Measurements from ENCODE around the gene FGD2. TPM values are rescaled to one million over a fixed set of nuclear protein-coding genes. Genes with fewer than 3 reads are reported as not detected.

Gene FGD2
- total and polyA plus RNA-seq, 2 of the 8 experiments (the other 6 are each of a cell fraction or from before 2014, with no cell fraction given), result 0.12 to 0.32 TPM

DNA sequence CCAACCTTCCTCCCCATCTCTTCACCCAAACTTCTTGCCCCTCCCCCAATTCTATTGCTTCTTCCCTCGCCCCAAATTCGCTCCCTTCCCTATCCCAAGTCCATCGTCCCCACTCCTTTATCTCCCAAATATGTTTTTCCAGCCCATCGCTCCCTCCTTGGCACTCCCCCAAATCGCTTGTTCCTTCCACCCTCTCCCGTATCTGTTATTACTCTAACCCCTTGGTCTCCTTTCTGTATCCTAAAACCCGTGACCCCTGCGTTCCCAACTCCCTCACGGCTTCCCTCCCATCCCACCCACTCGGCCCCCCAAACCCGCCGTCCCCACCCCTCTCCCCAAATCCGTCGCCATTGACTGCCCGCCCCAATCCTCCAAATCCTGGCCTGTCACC lies 20.0 kb upstream of the FGD2 start (continued):
- TF ChIP-seq, protein P1, sequence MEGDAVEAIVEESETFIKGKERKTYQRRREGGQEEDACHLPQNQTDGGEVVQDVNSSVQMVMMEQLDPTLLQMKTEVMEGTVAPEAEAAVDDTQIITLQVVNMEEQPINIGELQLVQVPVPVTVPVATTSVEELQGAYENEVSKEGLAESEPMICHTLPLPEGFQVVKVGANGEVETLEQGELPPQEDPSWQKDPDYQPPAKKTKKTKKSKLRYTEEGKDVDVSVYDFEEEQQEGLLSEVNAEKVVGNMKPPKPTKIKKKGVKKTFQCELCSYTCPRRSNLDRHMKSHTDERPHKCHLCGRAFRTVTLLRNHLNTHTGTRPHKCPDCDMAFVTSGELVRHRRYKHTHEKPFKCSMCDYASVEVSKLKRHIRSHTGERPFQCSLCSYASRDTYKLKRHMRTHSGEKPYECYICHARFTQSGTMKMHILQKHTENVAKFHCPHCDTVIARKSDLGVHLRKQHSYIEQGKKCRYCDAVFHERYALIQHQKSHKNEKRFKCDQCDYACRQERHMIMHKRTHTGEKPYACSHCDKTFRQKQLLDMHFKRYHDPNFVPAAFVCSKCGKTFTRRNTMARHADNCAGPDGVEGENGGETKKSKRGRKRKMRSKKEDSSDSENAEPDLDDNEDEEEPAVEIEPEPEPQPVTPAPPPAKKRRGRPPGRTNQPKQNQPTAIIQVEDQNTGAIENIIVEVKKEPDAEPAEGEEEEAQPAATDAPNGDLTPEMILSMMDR (IDR thresholded peaks at IDR 0.05; ENCODE audit: control extremely low read depth in 1 of 3, insufficient read depth in 1 of 3, low read depth in 1 of 3, low read length in 3 of 3), result no peak
- TF ChIP-seq CHD2 (IDR thresholded peaks at IDR 0.05; ENCODE audit: low read length), result no peak
- no peak for TF ChIP-seq TCF12 (IDR thresholded peaks at IDR 0.05; ENCODE audit: low read depth, low read length)
- TF ChIP-seq SAP30 (IDR thresholded peaks at IDR 0.05; ENCODE audit: insufficient read depth, insufficient replicate concordance, low read length), result no peak
- no peak for TF ChIP-seq CBX8 (IDR thresholded peaks at IDR 0.05; ENCODE audit: borderline replicate concordance, low read depth, low read length)
- no peak for TF ChIP-seq JUND (IDR thresholded peaks at IDR 0.05; ENCODE audit: low read length)
- no peak for TF ChIP-seq EZH2 (IDR thresholded peaks at IDR 0.05; ENCODE audit: low read depth, low read length, severe bottlenecking)
- TF ChIP-seq TAF1 (IDR thresholded peaks at IDR 0.05; ENCODE audit: low read depth, low read length), result no peak
- TF ChIP-seq TEAD4 (IDR thresholded peaks at IDR 0.05; ENCODE audit: low read depth, low read length), result no peak

Measured in H1 (cell line).